NT2/D1 (cell line): Measurements from ENCODE around the gene SMCO3.

ENCODE experiments used
- YY1 ChIP-seq: IDR thresholded peaks from 2 replicates; pipeline ENCODE4 v1.6.1; 2011; ENCODE audit not compliant: insufficient read length, insufficient read depth
- ZNF274 ChIP-seq: IDR thresholded peaks from 2 replicates; pipeline ENCODE4 v1.6.1; 2011; ENCODE audit warnings: mild to moderate bottlenecking, low read depth, low read length

DNA sequence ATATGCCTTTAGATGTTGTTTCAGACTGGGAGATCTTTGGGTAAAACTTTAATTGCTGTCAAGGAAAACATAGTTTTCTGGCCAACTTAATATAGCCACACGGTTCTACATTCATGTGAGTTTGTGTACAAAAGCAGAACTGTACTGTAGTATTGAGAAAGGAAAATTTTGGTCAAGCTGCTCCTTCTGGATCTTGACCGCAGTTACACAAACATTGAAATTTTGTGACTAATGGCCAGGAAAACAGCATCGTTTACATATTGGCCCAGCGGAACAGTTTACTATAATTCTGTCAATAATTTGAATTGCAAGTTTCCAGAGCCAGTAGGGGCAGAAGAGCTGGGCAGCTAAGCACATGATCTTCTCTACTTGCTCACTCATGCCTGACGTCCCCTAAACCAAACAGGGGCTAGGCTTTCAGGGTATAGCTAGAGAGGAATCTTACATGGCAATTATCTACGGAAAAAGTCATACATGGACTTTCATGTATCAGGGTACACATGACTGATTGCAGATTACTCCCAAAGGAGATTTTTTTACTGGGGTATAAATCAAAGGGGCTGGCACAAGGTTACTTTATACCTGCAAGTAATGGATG is 40.7 kb upstream of the SMCO3 start:
- TF ChIP-seq YY1 (no peak), ZNF274 (no peak)
